H54 (cell line): ENCODE data around the gene RRP1.

Experiments used
- DNase-seq: peaks from one replicate; pipeline ENCODE4 v3.0.0; 2011; ENCODE audit warnings: low spot score, mixed read lengths; ENCODE audit not compliant: insufficient read length
- FAIRE-seq: peaks from 3 replicates; lab custom pipeline; 2011; peaks lifted over from hg19 to GRCh38; lab: Jason Lieb, UNC
- POLR2A ChIP-seq: IDR thresholded peaks from 2 replicates; pipeline ENCODE4 v1.6.1; 2011; ENCODE audit warnings: low read depth, mild to moderate bottlenecking, low read length

RRP1 gene

DNA sequence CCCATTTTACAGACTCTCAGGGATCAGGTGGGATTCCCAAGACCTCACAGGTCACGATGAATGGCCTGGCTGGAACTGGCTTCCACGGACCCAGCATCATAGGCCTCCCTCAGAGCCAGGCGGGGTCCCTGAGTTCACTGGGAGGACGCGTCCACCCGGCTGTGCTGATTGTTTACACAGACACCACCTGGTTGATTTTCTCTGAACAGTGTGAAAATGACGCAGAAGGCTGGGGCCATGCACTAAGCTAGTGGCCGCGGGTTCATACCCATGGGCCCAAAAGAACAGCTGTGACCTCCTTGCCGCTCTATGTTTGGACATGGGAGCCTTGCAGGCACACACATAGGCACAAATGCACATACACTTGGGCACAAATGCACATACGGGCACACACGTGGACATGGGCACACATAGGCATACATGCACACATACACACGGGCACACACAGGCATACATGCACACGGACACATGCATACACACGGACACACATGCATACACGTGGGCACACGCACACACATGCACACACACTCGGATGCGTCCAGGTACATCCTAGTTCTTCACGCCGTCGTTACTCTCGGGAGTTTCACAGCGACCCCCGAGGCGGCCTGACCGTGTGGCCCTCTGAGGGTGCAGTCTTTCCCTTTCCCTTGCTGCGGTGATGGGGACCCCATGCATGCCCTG, 36.5 kb upstream of the RRP1 start:
- no peak for TF ChIP-seq POLR2A
- no peak for DNase-seq
- no peak for FAIRE-seq

DNA sequence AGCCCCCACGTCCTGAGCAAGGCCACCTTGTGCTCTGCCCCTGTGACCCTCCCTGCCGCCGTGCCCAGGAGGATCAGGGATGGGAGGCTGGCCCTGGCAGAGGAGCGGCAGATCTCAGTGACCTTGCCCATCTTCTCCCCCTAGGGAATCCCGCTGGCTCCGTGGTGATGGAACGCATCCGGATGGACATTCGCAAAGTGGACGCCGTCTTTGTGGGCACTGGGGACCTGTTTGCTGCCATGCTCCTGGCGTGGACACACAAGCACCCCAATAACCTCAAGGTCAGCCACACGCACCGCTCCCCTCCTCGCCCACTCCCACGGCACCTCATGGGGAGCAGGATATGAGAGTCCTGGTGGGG, 36.0 kb upstream of the RRP1 start:
- FAIRE-seq (no peak), DNase-seq (no peak)
- no peak for TF ChIP-seq POLR2A

DNA sequence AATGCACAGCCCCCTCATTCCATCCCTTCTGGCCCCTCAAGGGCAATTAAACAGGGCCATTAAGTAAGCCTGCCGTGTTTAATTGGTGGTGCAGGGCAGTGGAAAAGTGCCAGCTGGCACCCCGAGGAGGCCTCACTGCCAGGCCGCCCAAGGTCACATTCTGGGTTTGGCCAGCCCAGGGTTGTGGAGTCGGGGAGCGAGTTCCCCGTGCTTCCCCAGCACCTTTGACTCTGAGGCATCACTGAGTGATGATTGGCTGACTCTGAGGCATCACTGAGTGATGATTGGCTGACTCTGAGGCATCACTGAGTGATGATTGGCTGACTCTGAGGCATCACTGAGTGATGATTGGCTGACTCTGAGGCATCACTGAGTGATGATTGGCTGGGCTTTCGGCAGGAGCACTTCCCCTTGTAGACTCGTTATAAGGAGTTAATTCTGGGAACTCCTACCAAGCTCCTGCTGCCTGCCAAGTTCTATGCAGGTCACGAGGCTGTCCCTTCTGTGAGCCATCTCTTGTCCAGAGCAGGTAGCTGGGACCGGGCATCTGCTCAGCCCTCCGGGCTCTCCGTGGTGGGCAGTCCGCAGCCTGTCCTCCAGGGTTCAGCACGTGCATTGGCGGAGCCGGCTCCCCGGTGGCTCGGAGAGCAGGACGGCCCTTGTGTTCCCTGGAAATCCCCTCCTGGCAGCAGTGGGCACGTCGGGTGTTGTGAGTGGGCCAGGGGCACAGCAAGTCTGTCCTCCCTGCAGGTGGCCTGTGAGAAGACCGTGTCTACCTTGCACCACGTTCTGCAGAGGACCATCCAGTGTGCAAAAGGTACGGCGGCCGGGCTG, 34.2 kb upstream of the RRP1 start:
- DNase-seq: no peak
- no peak for TF ChIP-seq POLR2A
- FAIRE-seq: no peak

DNA sequence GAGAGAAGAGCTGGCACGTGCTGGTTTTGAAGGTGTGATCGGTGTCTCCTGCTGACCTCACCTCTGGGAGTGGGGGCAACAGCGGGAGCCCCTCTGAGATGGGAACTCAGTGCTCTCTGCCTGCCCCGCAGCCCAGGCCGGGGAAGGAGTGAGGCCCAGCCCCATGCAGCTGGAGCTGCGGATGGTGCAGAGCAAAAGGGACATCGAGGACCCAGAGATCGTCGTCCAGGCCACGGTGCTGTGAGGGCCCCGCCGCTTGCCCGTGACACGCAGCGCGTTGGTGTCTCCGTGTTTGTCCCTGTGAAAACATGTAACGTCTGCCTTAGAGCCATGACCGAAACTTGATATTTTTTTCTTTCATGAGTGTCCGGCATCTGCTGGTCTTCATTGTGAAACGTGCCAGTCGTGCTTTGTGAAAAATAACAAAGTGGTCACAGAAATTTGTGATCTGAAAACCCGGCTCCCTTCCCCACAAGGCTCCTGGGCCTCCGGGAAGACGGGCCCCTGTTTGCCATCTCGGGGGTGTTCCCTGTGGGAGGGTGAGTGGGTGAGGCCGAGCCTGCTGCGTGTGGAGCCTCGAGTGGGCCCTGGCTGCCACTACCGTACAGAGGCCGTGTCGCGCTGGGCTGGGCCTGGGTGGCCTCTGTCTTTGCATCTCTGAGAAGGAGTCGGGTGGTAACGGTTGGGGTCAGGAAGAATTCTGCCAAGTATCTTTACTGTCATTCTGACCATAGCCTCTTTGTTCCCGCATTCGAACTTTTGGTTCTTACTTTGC, 33.4 kb upstream of the RRP1 start:
- FAIRE-seq (no peak), DNase-seq (no peak)
- TF ChIP-seq POLR2A: no peak

- FAIRE-seq (no peak), DNase-seq (no peak)
- no peak for TF ChIP-seq POLR2A
These were observed 31.8 kb upstream of the RRP1 start for GRCh38 chr21:43757601-43758000.

DNA sequence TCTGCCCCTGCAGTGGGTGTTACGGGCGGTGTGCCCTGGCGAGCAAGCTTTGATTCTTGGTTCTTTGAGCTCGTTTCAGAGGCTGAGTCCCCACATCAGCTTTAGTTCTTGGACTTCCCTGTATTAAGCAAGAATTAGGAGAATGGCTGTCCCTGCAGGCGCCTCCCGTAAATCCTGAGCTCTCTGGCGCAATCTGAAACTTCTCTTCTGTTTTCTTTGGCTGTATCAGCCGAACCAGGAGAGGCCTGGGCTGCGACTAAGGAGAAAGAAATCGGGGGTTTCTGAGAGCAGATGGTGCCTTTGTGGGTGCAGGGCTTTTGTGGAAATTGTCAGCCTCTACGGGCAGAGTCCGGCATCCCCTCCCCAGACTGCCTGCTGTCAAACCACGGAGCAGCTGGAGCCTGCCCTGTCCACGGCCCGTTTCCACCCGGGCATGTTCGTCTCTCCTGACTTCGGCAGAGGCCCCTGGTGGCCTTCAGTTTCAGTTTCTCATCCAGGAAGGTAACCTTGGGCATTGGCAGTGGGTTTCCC, 31.2 kb upstream of the RRP1 start:
- DNase-seq (no peak), FAIRE-seq (no peak)
- no peak for TF ChIP-seq POLR2A

DNA sequence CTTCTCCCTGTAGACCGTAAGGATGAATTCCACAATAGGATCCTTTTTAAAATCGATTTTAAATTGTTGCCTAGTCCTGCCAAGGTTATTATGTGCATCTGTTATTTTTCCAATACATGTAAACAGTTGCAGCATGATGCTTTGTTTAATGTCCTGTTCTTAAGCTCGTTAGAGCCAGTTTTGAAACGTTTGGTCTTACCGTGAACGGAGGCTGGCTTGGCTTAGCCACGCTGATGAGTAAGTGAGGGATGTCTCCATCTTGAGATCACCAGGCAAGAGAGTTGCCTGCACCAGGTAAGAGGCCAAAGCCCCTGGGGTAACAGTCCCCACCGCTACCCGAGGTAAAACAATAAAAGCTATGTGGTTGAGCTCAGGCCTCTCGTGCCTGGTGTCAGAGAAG, 30.6 kb upstream of the RRP1 start:
- no peak for DNase-seq
- no peak for FAIRE-seq
- no peak for TF ChIP-seq POLR2A

DNA sequence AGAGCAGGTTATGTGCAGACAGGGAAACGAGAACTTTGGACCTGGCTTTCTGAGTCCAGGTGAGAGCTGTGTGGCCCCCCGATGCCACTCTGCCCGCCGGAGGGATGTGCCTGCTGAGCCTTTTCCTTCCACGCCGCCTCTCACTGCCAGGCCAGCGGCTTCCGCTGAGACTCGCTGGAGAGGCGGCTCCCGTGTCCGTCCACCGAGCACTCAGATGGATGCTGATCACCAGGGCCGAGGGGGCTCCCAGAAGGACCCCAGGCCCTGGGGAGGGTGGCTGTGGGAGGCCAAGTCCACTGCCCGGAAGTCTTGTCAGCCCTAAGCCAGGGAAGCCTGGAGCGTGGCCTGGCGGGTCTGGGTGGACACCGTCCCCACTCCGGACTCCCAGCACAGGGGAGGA, 29.7 kb upstream of the RRP1 start:
- DNase-seq (no peak), FAIRE-seq (no peak)
- TF ChIP-seq POLR2A: no peak

GRCh38 chr21:43760391-43760958, 28.9 kb upstream of the RRP1 start:
- no peak for TF ChIP-seq POLR2A
- no peak for FAIRE-seq

DNA sequence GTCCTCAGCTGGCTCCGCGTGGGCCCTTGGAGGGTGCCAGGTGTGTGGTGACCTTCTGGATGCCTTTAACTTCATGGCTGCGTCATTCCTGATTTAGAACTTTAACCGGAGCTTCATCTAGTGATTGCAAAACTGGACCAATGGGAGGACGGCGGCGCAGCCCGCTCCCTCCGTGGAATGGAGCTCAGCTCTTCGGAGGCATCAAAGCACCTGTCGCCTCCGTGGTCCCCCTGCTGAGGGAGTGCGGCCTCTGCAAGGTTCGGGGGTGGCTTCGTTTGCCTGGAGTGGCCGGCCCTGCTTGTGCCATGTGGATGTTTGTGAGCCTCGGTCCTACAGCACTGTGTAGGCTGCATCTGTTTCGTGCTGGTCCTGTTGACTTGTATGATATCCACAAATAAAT, 27.5 kb upstream of the RRP1 start:
- TF ChIP-seq POLR2A: no peak
- DNase-seq: no peak
- no peak for FAIRE-seq

More at GRCh38 chr21:43760391-43760958, 28.9 kb upstream of the RRP1 start:
- no peak for DNase-seq

DNA sequence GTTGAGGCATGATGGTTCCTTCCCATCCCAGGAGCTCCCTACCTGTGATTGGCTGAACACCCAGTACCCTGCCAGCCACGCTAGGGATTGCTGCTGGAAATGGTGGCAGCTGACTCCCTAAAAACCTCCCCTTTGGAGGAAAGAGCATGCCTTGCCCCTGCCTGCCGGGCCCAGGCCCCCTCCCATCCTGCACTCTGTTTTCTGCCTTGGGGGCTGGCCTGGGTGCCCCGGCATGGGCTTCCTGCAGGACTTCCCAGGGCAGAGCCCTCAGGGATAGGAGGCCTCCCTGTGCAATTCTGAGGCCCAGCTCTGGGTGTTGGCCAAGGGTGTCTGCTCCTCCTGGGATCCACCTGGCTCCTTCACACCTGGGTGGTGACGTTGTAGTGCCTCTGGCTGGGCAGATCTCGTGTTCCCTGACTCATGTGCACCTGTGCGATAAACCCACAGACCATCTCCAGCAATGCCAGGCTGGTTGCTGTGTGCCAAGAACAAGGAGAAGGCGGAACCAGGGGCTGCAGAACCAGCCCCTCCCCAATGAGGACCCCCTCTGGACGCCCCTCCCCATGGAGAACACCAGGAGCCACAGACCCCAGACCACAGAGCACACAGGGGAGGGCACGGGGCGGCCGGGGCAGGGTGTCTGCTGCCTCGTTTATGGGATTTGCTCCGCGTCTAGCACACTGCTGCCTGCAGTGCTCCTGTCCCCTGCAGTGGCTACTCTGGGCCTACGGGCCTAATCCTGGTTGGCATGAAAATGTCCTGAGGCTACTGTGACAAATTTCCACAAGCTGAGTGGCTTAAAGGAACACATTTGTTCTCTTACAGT, 26.9 kb upstream of the RRP1 start:
- DNase-seq: no peak
- TF ChIP-seq POLR2A: no peak
- FAIRE-seq: no peak

- TF ChIP-seq POLR2A: no peak
- DNase-seq (no peak), FAIRE-seq (no peak)
These were observed 25.4 kb upstream of the RRP1 start for GRCh38 chr21:43763901-43764523.
